Neural progenitor cell (in vitro differentiated cells): ENCODE measurements around the gene RNU1-1.

ENCODE experiments used
- EZH2 ChIP-seq: fragments of 200-600 bp; sonication (generic); IDR thresholded peaks from 2 replicates; pipeline ENCODE4 v1.6.1; 2017; ENCODE audit warnings: antibody characterized with exemption, mild to moderate bottlenecking, moderate library complexity
- TF ChIP-seq, protein P1 (sequence below): fragments of 200-600 bp; sonication (generic); IDR thresholded peaks from 2 replicates; pipeline ENCODE4 v1.5.1; 2017; ENCODE audit warnings: antibody characterized with exemption, mild to moderate bottlenecking

GRCh38 chr1:16478091-16478490, 36.0 kb downstream of the RNU1-1 start:
- TF ChIP-seq, protein P1, sequence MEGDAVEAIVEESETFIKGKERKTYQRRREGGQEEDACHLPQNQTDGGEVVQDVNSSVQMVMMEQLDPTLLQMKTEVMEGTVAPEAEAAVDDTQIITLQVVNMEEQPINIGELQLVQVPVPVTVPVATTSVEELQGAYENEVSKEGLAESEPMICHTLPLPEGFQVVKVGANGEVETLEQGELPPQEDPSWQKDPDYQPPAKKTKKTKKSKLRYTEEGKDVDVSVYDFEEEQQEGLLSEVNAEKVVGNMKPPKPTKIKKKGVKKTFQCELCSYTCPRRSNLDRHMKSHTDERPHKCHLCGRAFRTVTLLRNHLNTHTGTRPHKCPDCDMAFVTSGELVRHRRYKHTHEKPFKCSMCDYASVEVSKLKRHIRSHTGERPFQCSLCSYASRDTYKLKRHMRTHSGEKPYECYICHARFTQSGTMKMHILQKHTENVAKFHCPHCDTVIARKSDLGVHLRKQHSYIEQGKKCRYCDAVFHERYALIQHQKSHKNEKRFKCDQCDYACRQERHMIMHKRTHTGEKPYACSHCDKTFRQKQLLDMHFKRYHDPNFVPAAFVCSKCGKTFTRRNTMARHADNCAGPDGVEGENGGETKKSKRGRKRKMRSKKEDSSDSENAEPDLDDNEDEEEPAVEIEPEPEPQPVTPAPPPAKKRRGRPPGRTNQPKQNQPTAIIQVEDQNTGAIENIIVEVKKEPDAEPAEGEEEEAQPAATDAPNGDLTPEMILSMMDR, result no peak
- TF ChIP-seq EZH2, result no peak
